ENCODE measurements around the gene C1QTNF9. TPM values are rescaled to one million over a fixed set of nuclear protein-coding genes. Genes with fewer than 3 reads are reported as not detected.

C1QTNF9 gene
- total and polyA plus RNA-seq, 9 of the 15 experiments (the other 6 are each of a cell fraction or from before 2014, with no cell fraction given) = not detected

- POLR2A ChIA-PET = interaction anchor here (0.6 kb wide), 1 partner anchor 15 kb away, joined by 3 read pairs; no protein-coding TSS in a partner anchor
- no peaks in the 10 kb centered on the region for H3K79me2 ChIP-seq (ENCODE audit: control insufficient read depth, insufficient read depth, low read length)
- CTCF ChIA-PET (ENCODE audit: low intra/inter-chr PET ratio) = no interaction called here
- TF ChIP-seq MCM3 (IDR thresholded peaks at IDR 0.05) (no peak), STAG1 (CRISPR knock-in tag; IDR thresholded peaks at IDR 0.05; ENCODE audit: borderline replicate concordance) (no peak), MEF2D (tag; conservative IDR thresholded peaks at IDR 0.05; ENCODE audit: low read depth) (no peak), ZNF584 (CRISPR knock-in tag; IDR thresholded peaks at IDR 0.05; ENCODE audit: low read depth) (no peak), ZNF316 (IDR thresholded peaks at IDR 0.05) (no peak), ZKSCAN3 (CRISPR knock-in tag; IDR thresholded peaks at IDR 0.05) (no peak), MAFF (IDR thresholded peaks at IDR 0.05; ENCODE audit: low read length) (no peak), RAD51 (IDR thresholded peaks at IDR 0.05; ENCODE audit: borderline replicate concordance, low read depth) (no peak), ZNF253 (CRISPR knock-in tag; conservative IDR thresholded peaks at IDR 0.05) (no peak), NCOA6 (IDR thresholded peaks at IDR 0.05) (no peak), ZNF639 (CRISPR knock-in tag; conservative IDR thresholded peaks at IDR 0.05 in 1 of 2, IDR thresholded peaks at IDR 0.05 in 1 of 2) (no peak)
- TF ChIP-seq, protein P1, sequence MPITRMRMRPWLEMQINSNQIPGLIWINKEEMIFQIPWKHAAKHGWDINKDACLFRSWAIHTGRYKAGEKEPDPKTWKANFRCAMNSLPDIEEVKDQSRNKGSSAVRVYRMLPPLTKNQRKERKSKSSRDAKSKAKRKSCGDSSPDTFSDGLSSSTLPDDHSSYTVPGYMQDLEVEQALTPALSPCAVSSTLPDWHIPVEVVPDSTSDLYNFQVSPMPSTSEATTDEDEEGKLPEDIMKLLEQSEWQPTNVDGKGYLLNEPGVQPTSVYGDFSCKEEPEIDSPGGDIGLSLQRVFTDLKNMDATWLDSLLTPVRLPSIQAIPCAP (CRISPR knock-in tag; IDR thresholded peaks at IDR 0.05; ENCODE audit: borderline replicate concordance) = no peak
- H3K4me1 ChIP-seq (replicated peaks in 1 of 2; ENCODE audit: control insufficient read depth in 2 of 2, insufficient read depth in 2 of 2, low read length in 2 of 2) = no peaks in the 10 kb centered on the region
- ATAC-seq (no peak), DNase-seq (ENCODE audit: extremely low read depth in 1 of 4, low spot score in 3 of 4) (no peak), FAIRE-seq (no peak)
- no peak overlapping the region for H3K4me2 ChIP-seq (ENCODE audit: insufficient read depth, low read length)
- H3K9me1 ChIP-seq (ENCODE audit: control insufficient read depth, insufficient read depth, low read length) = no peaks in the 10 kb centered on the region
- no peak overlapping the region for H2AFZ ChIP-seq (ENCODE audit: low read depth, low read length)
- intact Hi-C loops (cut with micrococcal nuclease) = no loop called here
- no peaks in the 10 kb centered on the region for H4K20me1 ChIP-seq (replicated peaks; ENCODE audit: control insufficient read depth, insufficient read depth, low read length)
- BruUV-seq (replicated peaks) = no TSS peak
- H3K4me3 ChIP-seq = no peak overlapping the region
- 20% methylated on average over 1 of the region's 2 CpGs for WGBS (ENCODE audit: insufficient coverage, low coverage, missing lambda C conversion rate)
- H3K9ac ChIP-seq (ENCODE audit: insufficient read depth in 1 of 2, low read depth in 2 of 2, low read length in 2 of 2) = no peak overlapping the region
- in situ Hi-C loops (cut with MboI) = no loop called here
- peaks cover 0 to 7% of the 10 kb centered on the region in 2 experiments; a peak in 3 of 5 replicates for H3K27me3 ChIP-seq (ENCODE audit: control insufficient read depth in 2 of 2, insufficient read depth in 2 of 2, low read length in 2 of 2)
- H3K27ac ChIP-seq (ENCODE audit: extremely low read depth, low read depth, low read length) = no peak overlapping the region
- H3K9me3 ChIP-seq (replicated peaks; ENCODE audit: control insufficient read depth, insufficient read depth, low read depth, low read length) = no peaks in the 10 kb centered on the region
- H3K36me3 ChIP-seq (ENCODE audit: control insufficient read depth, insufficient read depth, low read length) = no peaks in the 10 kb centered on the region
These were observed 33.1 kb upstream of the C1QTNF9 start for GRCh38 chr13:24276306-24276705.
